ENCODE data around the gene REM2.

GRCh38 chr14:22922294-22922693 lies 39.3 kb downstream of the REM2 start:
- TF ChIP-seq, protein P1, sequence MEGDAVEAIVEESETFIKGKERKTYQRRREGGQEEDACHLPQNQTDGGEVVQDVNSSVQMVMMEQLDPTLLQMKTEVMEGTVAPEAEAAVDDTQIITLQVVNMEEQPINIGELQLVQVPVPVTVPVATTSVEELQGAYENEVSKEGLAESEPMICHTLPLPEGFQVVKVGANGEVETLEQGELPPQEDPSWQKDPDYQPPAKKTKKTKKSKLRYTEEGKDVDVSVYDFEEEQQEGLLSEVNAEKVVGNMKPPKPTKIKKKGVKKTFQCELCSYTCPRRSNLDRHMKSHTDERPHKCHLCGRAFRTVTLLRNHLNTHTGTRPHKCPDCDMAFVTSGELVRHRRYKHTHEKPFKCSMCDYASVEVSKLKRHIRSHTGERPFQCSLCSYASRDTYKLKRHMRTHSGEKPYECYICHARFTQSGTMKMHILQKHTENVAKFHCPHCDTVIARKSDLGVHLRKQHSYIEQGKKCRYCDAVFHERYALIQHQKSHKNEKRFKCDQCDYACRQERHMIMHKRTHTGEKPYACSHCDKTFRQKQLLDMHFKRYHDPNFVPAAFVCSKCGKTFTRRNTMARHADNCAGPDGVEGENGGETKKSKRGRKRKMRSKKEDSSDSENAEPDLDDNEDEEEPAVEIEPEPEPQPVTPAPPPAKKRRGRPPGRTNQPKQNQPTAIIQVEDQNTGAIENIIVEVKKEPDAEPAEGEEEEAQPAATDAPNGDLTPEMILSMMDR (IDR thresholded peaks at IDR 0.05 in 4 of 5, conservative IDR thresholded peaks at IDR 0.05 in 1 of 5), result no peak
- no peak for TF ChIP-seq POLR2A (IDR thresholded peaks at IDR 0.05)
